Esophagus muscularis mucosa (tissue), 4 donors: Measurements from ENCODE around the gene RPL6. TPM values are rescaled to one million over a fixed set of nuclear protein-coding genes. Genes with fewer than 3 reads are reported as not detected.
"Not testable (repeated sequence)": the region's sequence is repeated elsewhere in the genome, so short reads cannot be mapped to it uniquely, and the experiment has no call there.

Experiments
- DNase-seq: peaks from one replicate; pipeline ENCODE4 v3.0.0-alpha.2; 2017; ENCODE audit errors: extremely low spot score
- H3K27ac ChIP-seq, 4 donors: fragments of 200-600 bp; sonication (generic); replicated peaks in 1 of 4; 1 replicate in 3 of 4; 2 replicates in 1 of 4; pipeline ENCODE4 v1.5.1; 2016 to 2019; ENCODE audit warnings: mild to moderate bottlenecking in 1 of 4
- H3K27me3 ChIP-seq, 4 donors: fragments of 200-600 bp; sonication (generic); one replicate each; pipeline versions ENCODE4 v1.5.1 to v1.6.0; 2016 to 2019
- H3K36me3 ChIP-seq, 4 donors: fragments of 200-600 bp; sonication (generic); one replicate each; pipeline ENCODE4 v1.5.1; 2016 to 2019
- H3K4me1 ChIP-seq, 4 donors: fragments of 200-600 bp; sonication (generic); one replicate each; pipeline ENCODE4 v1.5.1; 2016 to 2019
- H3K4me3 ChIP-seq, 4 donors: fragments of 200-600 bp; sonication (generic); 1 replicate in 2 of 4; 2 replicates in 2 of 4; pipeline ENCODE4 v1.5.1; 2016 to 2019; ENCODE audit warnings: mild to moderate bottlenecking in 4 of 4, moderate library complexity in 1 of 4
- H3K9me3 ChIP-seq, 4 donors: fragments of 200-600 bp; sonication (generic); 1 replicate in 3 of 4; 2 replicates in 1 of 4; pipeline ENCODE4 v1.5.1; 2016 to 2019
- CTCF ChIP-seq, 3 experiments: fragments of 200-600 bp in 2 of 3; fragments of 450-650 bp in 1 of 3; sonication (generic) in 2 of 3; IDR thresholded peaks; one replicate each; pipeline ENCODE4 v1.5.1; 2017 to 2019; ENCODE audit warnings: antibody characterized with exemption in 3 of 3, mild to moderate bottlenecking in 2 of 3, moderate library complexity in 1 of 3
- EP300 ChIP-seq: sonication (generic); formaldehyde crosslinking; IDR thresholded peaks from one replicate; pipeline ENCODE4 v1.6.1; 2017; ENCODE audit warnings: antibody characterized with exemption
- POLR2A ChIP-seq: fragments of 450-650 bp; IDR thresholded peaks from one replicate; pipeline ENCODE4 v1.6.1; 2017; ENCODE audit warnings: antibody characterized with exemption, moderate library complexity, mild to moderate bottlenecking, low read depth
- POLR2AphosphoS5 ChIP-seq, 2 donors: sonication (generic); formaldehyde crosslinking; IDR thresholded peaks; one replicate each; pipeline ENCODE4 v1.6.1; 2017; ENCODE audit warnings: antibody characterized with exemption in 2 of 2
- WGBS: methylation state at CpG from one replicate; pipeline ENCODE4 v1.1.5; 2018; 5-methylcytosine and 5-hydroxymethylcytosine counted together
- intact Hi-C: fragments of 100-400 bp; cut with DNase I; formaldehyde crosslinking; loops from one replicate; pipeline ENCODE4 v1.15.1; 2023
- total RNA-seq, 4 donors: library from RNA; depleted of rRNA; stranded (reverse); fragments of >200 nt; gene quantifications; one replicate each; pipeline versions ENCODE4 v1.1.0 to v1.2.1, GENCODE V29; 2016

The RPL6 gene
- total RNA-seq, result 1,000 to 10,000 TPM in 3 of 4 donors, 100 to 1,000 TPM in 1; 946 to 1,705 (median 1,459) TPM

DNA sequence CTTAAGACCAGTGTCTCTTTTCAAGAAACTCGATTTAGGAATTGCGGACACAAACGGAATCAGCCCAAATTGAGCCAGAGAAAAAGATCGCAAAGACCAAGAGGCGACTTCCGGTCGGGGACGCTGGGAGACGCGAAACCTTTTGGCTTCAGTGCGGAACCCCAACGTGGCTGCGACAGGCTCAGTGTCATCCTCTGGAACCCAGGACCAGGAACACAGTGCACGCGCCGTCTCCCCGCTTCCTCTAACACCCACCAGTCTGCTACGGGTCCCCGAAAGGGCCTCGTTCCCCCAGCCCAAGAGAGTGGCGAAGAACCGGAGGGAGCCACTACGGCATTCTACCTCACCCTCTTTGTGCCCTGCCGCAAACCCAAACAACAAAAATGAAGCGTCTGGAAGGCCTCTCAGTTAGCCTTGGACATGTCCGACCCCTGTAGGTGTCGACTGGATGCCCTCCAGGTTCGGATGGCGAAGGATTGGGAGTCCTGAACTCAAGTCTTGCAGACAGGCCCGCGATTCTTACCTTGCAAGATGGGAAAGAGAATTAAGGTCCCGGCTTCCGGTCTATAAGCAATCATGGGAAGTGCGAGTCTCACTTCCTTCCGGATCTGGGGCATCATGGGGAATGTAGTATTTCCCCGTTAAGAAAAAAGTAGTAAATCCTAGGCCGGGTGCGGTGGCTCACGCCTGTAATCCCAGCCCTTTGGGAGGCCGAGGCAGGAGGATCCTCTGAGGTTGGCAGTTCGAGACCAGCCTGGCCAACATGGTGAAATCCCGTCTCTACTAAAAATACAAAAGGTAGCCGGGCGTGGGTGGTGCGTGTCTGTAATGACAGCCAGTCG is at the start of gene RPL6:
Gene RPL6 (minus strand): TSS at position 542 of the 842 bp plus-strand sequence. CDS start 949 bp downstream, outside the sequence.
- intact Hi-C loops, result no loop called here
- 12% methylated on average over 44 of the region's 46 CpGs for WGBS
- TF ChIP-seq EP300 (no peak), POLR2AphosphoS5 (IDR thresholded peaks at IDR 0.05) (peak; percentile 89 to 96), POLR2A (peak; percentile 82), CTCF (IDR thresholded peaks at IDR 0.05) (no peak)

DNA sequence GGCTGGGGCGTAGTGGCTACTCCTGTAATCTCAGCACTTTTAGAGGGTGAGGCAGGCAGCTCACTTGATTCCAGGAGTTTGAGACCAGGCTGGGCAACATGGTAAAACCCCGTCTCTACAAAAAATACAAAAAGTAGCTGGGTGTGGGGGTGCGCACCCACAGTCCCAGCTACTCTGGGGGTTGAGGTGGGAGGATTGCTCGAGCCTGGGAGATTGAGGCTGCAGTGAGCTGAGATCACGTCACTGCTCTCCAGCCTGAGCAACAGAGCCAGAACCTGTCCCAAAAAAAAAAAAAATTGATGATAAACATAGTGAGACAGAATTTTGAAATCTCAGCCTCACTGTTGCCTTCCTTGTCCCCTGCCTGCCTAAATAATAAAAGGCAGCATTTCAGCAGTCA is 49.3 kb upstream of the RPL6 start:
- H3K4me1 ChIP-seq, result no peaks in the 10 kb centered on the region
- H3K27me3 ChIP-seq, result no peaks in the 10 kb centered on the region
- no peaks in the 10 kb centered on the region for H3K9me3 ChIP-seq
- DNase-seq, result no peak
- no peak for TF ChIP-seq POLR2A
- no peak for TF ChIP-seq EP300
- no peak for TF ChIP-seq POLR2AphosphoS5 (IDR thresholded peaks at IDR 0.05)
- TF ChIP-seq CTCF (IDR thresholded peaks at IDR 0.05), result no peak
- H3K4me3 ChIP-seq, result no peak overlapping the region
- H3K36me3 ChIP-seq, result peaks cover 33 to 80% (median 63%) of the 10 kb centered on the region in 4 donors
- intact Hi-C loops, result no loop called here
- H3K27ac ChIP-seq, result no peak overlapping the region
- 91% methylated on average over 5 of the region's 5 CpGs for WGBS

More for the DNA sequence above, at the start of gene RPL6:
- peak; percentile 94 for DNase-seq
- H3K4me3 ChIP-seq, result peak within 1 kb of the TSS; percentile 55 to 79 (median 68)
- peaks cover 20 to 29% (median 23%) of the 10 kb centered on the region in 4 donors for H3K4me1 ChIP-seq
- H3K36me3 ChIP-seq, result peaks cover 38 to 40% (median 39%) of the 10 kb centered on the region in 4 donors
- H3K27ac ChIP-seq, result peak within 1 kb of the TSS; percentile 79 to 92 (median 83)
- H3K27me3 ChIP-seq, result no peaks in the 10 kb centered on the region
- no peaks in the 10 kb centered on the region for H3K9me3 ChIP-seq

DNA sequence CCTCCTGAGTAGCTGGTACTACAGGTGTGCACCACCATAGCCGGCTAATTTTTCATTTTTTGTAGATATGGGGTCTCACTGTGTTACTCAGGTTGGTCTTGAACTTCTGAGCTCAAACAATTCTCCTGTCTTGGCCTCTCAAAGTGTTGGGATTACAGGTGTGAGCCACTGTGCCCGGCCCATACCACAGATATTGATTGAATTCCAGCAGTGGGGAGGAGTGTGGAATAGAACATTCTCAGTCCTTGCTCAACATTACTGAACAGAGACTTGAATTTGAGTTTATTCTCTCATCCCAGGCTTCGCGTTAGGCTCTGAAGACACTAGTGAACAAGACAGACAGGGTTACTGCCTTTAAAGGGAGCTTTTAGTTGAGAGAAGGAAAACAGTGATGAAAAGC is 48.9 kb upstream of the RPL6 start:
- intact Hi-C loops, result no loop called here
- no peak overlapping the region for H3K4me3 ChIP-seq
- H3K27ac ChIP-seq, result no peak overlapping the region
- DNase-seq, result no peak
- no peaks in the 10 kb centered on the region for H3K27me3 ChIP-seq
- TF ChIP-seq CTCF (IDR thresholded peaks at IDR 0.05), result no peak
- TF ChIP-seq EP300, result no peak
- TF ChIP-seq POLR2A, result no peak
- no peak for TF ChIP-seq POLR2AphosphoS5 (IDR thresholded peaks at IDR 0.05)
- no peaks in the 10 kb centered on the region for H3K9me3 ChIP-seq
- WGBS, result 94% methylated on average over 4 of the region's 4 CpGs
- peaks cover 33 to 85% (median 67%) of the 10 kb centered on the region in 4 donors for H3K36me3 ChIP-seq
- H3K4me1 ChIP-seq, result no peaks in the 10 kb centered on the region

GRCh38 chr12:112457142-112457541 is 47.7 kb upstream of the RPL6 start:
- peaks cover 33 to 96% (median 78%) of the 10 kb centered on the region in 4 donors for H3K36me3 ChIP-seq
- intact Hi-C loops, H3K27ac ChIP-seq, H3K27me3 ChIP-seq, H3K9me3 ChIP-seq, DNase-seq, H3K4me3 ChIP-seq, H3K4me1 ChIP-seq: not testable (repeated sequence)
- WGBS, result 100% methylated on average over 1 of the region's 1 CpG

- DNase-seq, result no peak
- H3K27ac ChIP-seq, result no peak overlapping the region
- H3K4me3 ChIP-seq, result no peak overlapping the region
- no peaks in the 10 kb centered on the region for H3K4me1 ChIP-seq
- 91% methylated on average over 7 of the region's 7 CpGs for WGBS
- TF ChIP-seq CTCF (IDR thresholded peaks at IDR 0.05) (no peak), EP300 (no peak)
- H3K27me3 ChIP-seq, result no peaks in the 10 kb centered on the region
- no peaks in the 10 kb centered on the region for H3K9me3 ChIP-seq
- intact Hi-C loops, result no loop called here
- H3K36me3 ChIP-seq, result peaks cover 36 to 98% (median 79%) of the 10 kb centered on the region in 4 donors
Observed at GRCh38 chr12:112456029-112456428, 46.6 kb upstream of the RPL6 start.
